ENCODE measurements around the gene ZNF224.
"Not testable (repeated sequence)": the region's sequence is repeated elsewhere in the genome, so short reads cannot be mapped to it uniquely, and the experiment has no call there.

DNA sequence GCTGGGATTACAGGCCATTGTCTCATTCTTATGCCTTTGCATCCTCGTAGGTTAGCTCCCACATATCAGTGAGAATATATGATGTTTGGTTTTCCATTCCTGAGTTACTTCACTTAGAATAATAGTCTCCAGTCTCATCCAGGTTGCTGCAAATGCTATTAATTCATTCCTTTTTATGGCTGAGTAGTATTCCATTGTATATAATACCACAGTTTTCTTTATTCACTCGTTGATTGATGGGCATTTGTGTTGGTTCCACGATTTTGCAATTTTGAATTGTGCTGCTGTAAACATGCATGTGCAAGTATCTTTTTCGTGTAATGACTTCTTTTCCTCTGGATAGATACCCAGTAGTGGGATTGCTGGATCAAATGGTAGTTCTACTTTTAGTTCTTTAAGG, 27.0 kb downstream of the ZNF224 start:
- not testable (repeated sequence) for TF ChIP-seq POLR2A (IDR thresholded peaks at IDR 0.05; ENCODE audit: low read length); GATA1 (IDR thresholded peaks at IDR 0.05; ENCODE audit: low read depth, low read length)
